ENCODE measurements around the gene ZNF415.

The ZNF415 gene

DNA sequence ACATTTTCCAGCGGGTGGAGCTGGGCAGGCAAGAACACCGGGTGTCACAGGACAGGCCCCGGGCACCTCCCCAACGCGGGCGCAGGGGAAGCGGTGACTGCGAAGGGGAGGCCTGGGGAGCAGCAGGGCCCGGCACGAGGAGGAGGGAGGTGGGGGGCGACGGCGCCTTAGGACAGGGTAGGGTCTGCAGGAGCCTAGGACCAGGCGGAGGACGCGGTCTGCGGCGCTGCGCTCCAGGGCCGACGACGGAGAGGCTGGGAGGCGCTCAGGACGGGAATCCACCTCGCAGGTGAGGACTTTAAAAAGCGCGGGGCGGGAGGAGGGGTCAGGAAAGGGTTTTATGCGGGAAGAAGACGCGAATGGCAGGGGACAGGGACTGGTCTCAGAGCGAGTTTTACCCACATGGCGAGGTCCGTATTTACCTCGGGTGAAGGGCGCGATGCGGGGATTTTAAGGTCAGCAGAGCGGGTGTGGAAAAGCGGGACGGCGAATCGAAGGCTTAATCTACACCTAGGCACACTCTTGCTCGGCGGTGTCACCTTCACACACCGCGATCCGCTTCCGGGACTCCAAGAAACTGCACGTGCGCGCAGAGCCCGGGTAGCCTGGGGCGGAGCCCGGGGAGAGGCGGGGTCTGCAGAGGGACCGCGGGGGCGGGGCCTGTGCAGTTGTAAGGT, 74.7 kb downstream of the ZNF415 start:
- in situ Hi-C loops (cut with MboI; ENCODE audit: low sequenced_read_pairs), result no loop called here

Measured in HL-60/S4 (cell line).